Testis (tissue), 3 donors: ENCODE measurements around the gene OSBPL8. TPM values are rescaled to one million over a fixed set of nuclear protein-coding genes. Genes with fewer than 3 reads are reported as not detected.

ENCODE experiments used
- DNase-seq: peaks from one replicate; pipeline ENCODE4 v3.0.0-alpha.2; 2019
- H3K27ac ChIP-seq, 2 donors: fragments of 200-600 bp; sonication (generic); one replicate each; pipeline ENCODE4 v1.5.1; 2019
- H3K27me3 ChIP-seq: fragments of 200-600 bp; sonication (generic); one replicate; pipeline ENCODE4 v1.5.1; 2019
- H3K36me3 ChIP-seq: fragments of 200-600 bp; sonication (generic); one replicate; pipeline ENCODE4 v1.5.1; 2017; ENCODE audit warnings: low read depth; ENCODE audit errors: missing control alignments
- H3K4me1 ChIP-seq: fragments of 200-600 bp; sonication (generic); one replicate; pipeline ENCODE4 v1.5.1; 2019
- H3K4me3 ChIP-seq, 2 donors: fragments of 200-600 bp; sonication (generic); one replicate each; pipeline ENCODE4 v1.5.1; 2017 to 2019
- H3K9me3 ChIP-seq: fragments of 200-600 bp; sonication (generic); one replicate; pipeline ENCODE4 v1.5.1; 2017
- POLR2A ChIP-seq: fragments of 450-650 bp; IDR thresholded peaks from one replicate; pipeline ENCODE4 v1.6.1; 2017; ENCODE audit warnings: antibody characterized with exemption, mild to moderate bottlenecking, moderate library complexity
- WGBS, 2 donors: methylation state at CpG; one replicate each; pipeline ENCODE4 v1.1.5; 2018; 5-methylcytosine and 5-hydroxymethylcytosine counted together
- intact Hi-C: fragments of 100-400 bp; cut with DNase I; formaldehyde crosslinking; loops from one replicate; pipeline ENCODE4 v1.15.1; 2023; ENCODE audit warnings: low total_unique reads
- polyA plus RNA-seq: library from polyadenylated mRNA; stranded (reverse); fragments of 350-450 nt; fragmentation: Illumina TruSeq; extraction: RNeasy Lipid Tissue Mini Kit (QIAGEN cat#74804); gene quantifications from one replicate; pipeline ENCODE4 v1.2.3, GENCODE V29; 2014; ENCODE audit warnings: low read depth, low replicate concordance; ENCODE audit not compliant: insufficient read depth
- small RNA-seq, 2 donors: library from RNA; depleted of rRNA; stranded (forward); fragments of <200 nt; gene quantifications; one replicate each; pipeline ENCODE3, GENCODE V24; 2016
- total RNA-seq, 2 donors: library from RNA; depleted of rRNA; stranded (reverse); fragments of >200 nt; gene quantifications; one replicate each; pipeline ENCODE4 v1.2.3, GENCODE V29; 2016
- TF ChIP-seq, protein P1 (sequence below), 3 experiments: fragments of 450-650 bp in 2 of 3; fragments of 200-600 bp in 1 of 3; sonication (generic) in 1 of 3; IDR thresholded peaks; one replicate each; pipeline ENCODE4 v1.5.1; 2016 to 2019; ENCODE audit warnings: antibody characterized with exemption in 3 of 3, mild to moderate bottlenecking in 2 of 3, moderate library complexity in 1 of 3

Gene OSBPL8
- total and polyA plus RNA-seq, 3 donors from 2014 or later = 19.1 to 77.5 (median 64.3) TPM

DNA sequence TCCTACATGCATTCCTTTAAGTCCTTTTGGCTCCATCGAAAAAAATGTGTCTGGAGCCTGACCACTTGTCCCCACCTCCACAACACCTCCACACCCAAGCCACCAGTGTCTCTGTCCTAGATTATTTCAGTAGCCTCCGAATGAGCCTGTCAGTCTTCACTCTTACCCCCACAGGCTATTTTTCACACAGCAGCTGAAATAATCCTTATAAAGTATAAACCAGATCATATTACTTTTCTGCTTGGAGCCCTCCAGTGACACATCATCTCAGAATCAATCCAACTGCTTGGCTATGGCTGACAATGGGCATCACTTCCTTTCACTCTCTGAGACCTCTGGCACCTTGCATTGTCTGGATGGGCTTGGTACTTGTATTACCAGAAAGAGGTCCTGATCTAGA, 256.2 kb downstream of the OSBPL8 start:
- no peaks in the 10 kb centered on the region for H3K9me3 ChIP-seq
- H3K36me3 ChIP-seq = no peaks in the 10 kb centered on the region
- intact Hi-C loops = no loop called here
- no peak for DNase-seq
- 87 to 88% methylated on average over 2 of the region's 2 CpGs for WGBS, 2 donors
- no peaks in the 10 kb centered on the region for H3K4me1 ChIP-seq
- H3K27ac ChIP-seq = no peak overlapping the region
- no peak overlapping the region for H3K4me3 ChIP-seq
- TF ChIP-seq, protein P1, sequence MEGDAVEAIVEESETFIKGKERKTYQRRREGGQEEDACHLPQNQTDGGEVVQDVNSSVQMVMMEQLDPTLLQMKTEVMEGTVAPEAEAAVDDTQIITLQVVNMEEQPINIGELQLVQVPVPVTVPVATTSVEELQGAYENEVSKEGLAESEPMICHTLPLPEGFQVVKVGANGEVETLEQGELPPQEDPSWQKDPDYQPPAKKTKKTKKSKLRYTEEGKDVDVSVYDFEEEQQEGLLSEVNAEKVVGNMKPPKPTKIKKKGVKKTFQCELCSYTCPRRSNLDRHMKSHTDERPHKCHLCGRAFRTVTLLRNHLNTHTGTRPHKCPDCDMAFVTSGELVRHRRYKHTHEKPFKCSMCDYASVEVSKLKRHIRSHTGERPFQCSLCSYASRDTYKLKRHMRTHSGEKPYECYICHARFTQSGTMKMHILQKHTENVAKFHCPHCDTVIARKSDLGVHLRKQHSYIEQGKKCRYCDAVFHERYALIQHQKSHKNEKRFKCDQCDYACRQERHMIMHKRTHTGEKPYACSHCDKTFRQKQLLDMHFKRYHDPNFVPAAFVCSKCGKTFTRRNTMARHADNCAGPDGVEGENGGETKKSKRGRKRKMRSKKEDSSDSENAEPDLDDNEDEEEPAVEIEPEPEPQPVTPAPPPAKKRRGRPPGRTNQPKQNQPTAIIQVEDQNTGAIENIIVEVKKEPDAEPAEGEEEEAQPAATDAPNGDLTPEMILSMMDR (IDR thresholded peaks at IDR 0.05) = no peak
- TF ChIP-seq POLR2A = no peak
- H3K27me3 ChIP-seq = no peaks in the 10 kb centered on the region

Small RNAs within 50 kb of the gene (small RNA-seq; reads per million reads assigned to genes)
- gene RN7SKP172 = 0 reads per million in 2 donors

Other genes with a start within 250 kb of the OSBPL8 start
- 1 to 10 TPM; 8.3 to 9.0 TPM for gene BBS10, start 211.4 kb downstream of the OSBPL8 start, total RNA-seq
- 9.2 TPM for gene BBS10, start 211.4 kb downstream of the OSBPL8 start, polyA plus RNA-seq
- gene ZDHHC17, start 204.3 kb upstream of the OSBPL8 start, total RNA-seq = 10 to 100 TPM; 59.3 to 65.4 TPM
- gene ZDHHC17, start 204.3 kb upstream of the OSBPL8 start, polyA plus RNA-seq = 32.3 TPM